NT2/D1 (cell line): Measurements from ENCODE around the gene MCTP1.

Experiments
- SUZ12 ChIP-seq: IDR thresholded peaks from 2 replicates; pipeline ENCODE4 v1.6.1; 2011; ENCODE audit not compliant: insufficient read length, insufficient read depth; ENCODE audit errors: extremely low read depth
- YY1 ChIP-seq: IDR thresholded peaks from 2 replicates; pipeline ENCODE4 v1.6.1; 2011; ENCODE audit not compliant: insufficient read length, insufficient read depth
- ZNF274 ChIP-seq: IDR thresholded peaks from 2 replicates; pipeline ENCODE4 v1.6.1; 2011; ENCODE audit warnings: mild to moderate bottlenecking, low read depth, low read length

DNA sequence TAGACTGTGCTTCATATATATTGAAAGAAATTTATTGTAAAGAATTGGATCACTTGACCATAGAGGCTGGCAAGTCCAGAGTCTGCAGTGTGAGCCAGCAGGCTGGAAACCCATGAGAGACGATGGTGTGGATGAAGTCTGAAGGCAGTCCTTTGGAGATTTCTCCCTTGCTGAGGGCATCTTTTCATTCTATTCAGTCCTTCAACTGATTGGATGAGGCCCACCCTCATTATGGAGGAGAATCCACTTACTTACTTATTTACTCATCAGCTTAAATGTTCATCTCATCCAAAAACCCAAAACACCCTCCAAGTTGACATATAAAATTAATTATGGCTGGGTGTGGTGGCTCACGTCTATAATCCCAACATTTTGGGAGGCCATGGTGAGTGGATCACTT is 62.1 kb downstream of the MCTP1 start:
- TF ChIP-seq SUZ12, result no peak
- TF ChIP-seq ZNF274, result no peak
- no peak for TF ChIP-seq YY1
